ENCODE measurements around the gene MIF.

GRCh38 chr22:23908587-23909205 is 14.5 kb downstream of the MIF start:
- TF ChIP-seq POLR2A (IDR thresholded peaks at IDR 0.05) (no peak), CTCF (IDR thresholded peaks at IDR 0.05) (no peak)

Measured in thyroid gland (tissue), 4 donors.